IMR-90 (cell line): ENCODE measurements around the gene DUOX2. TPM values are rescaled to one million over a fixed set of nuclear protein-coding genes. Genes with fewer than 3 reads are reported as not detected.
A peak's percentile ranks its signal among the peaks of the same experiment; 100 is the strongest.

Experiments used
- ATAC-seq: fragments of 200-7000 bp; cut with Tn5 transposase; 2 replicates; pipeline ENCODE4 v1.9.1; 2020; ENCODE audit warnings: low read depth, mild to moderate bottlenecking, moderate library complexity
- BruUV-seq: library from RNA; stranded (reverse); fragments of 400-500 nt; replicated peaks from 2 replicates; lab custom pipeline; 2021; lab: Mats Ljungman, UMichigan
- CTCF ChIA-PET: fragments of 300-600 bp; formaldehyde crosslinking; extraction: SDS; loops from one replicate; lab custom pipeline; 2021; ENCODE audit warnings: antibody characterized with exemption; lab: Yijun Ruan, JAX
- POLR2A ChIA-PET: fragments of 300-600 bp; sonication (Branson Sonifier 250); formaldehyde crosslinking; loops from one replicate; lab custom pipeline; 2022; ENCODE audit warnings: antibody characterized with exemption; ENCODE audit not compliant: unreplicated experiment; lab: Charles Lee
- DNase-seq: peaks from one replicate; pipeline ENCODE4 v3.0.0; 2013
- H2AFZ ChIP-seq: replicated peaks from 2 replicates; pipeline ENCODE3; 2013; ENCODE audit warnings: low read length, mild to moderate bottlenecking; ENCODE audit not compliant: poor library complexity
- H2AK5ac ChIP-seq: 2 replicates; pipeline ENCODE4 v1.6.1; 2013; ENCODE audit warnings: low read depth, low read length, inconsistent platforms
- H2AK9ac ChIP-seq: replicated peaks from 2 replicates; pipeline ENCODE3; 2013; ENCODE audit warnings: mild to moderate bottlenecking, low read depth, low read length, moderate library complexity; ENCODE audit not compliant: poor library complexity
- H2BK120ac ChIP-seq: 2 replicates; pipeline ENCODE4 v1.6.1; 2013; ENCODE audit warnings: low read depth, low read length, inconsistent platforms
- H2BK15ac ChIP-seq: 3 replicates; pipeline ENCODE4 v1.6.1; 2013; ENCODE audit warnings: low read depth, low read length, inconsistent platforms
- H2BK20ac ChIP-seq: 2 replicates; pipeline ENCODE4 v1.6.1; 2013; ENCODE audit warnings: low read depth, mild to moderate bottlenecking, inconsistent platforms, low read length, moderate library complexity
- H2BK5ac ChIP-seq: 2 replicates; pipeline ENCODE4 v1.6.1; 2013; ENCODE audit warnings: mild to moderate bottlenecking, low read depth, low read length, inconsistent platforms; ENCODE audit not compliant: poor library complexity, severe bottlenecking
- H3K14ac ChIP-seq: replicated peaks from 2 replicates; pipeline ENCODE4 v1.6.1; 2013; ENCODE audit warnings: low read depth, low read length, inconsistent platforms
- H3K18ac ChIP-seq: 2 replicates; pipeline ENCODE4 v1.6.1; 2013; ENCODE audit warnings: low read depth, low read length, control low read depth
- H3K23ac ChIP-seq: 2 replicates; pipeline ENCODE4 v1.6.1; 2013; ENCODE audit warnings: low read depth, low read length, inconsistent platforms
- H3K27ac ChIP-seq: 2 replicates; pipeline ENCODE4 v1.5.1; 2013; ENCODE audit warnings: mild to moderate bottlenecking, control low read depth, low read length; ENCODE audit not compliant: insufficient read depth
- H3K27me3 ChIP-seq: 2 replicates; pipeline ENCODE4 v1.6.1; 2013; ENCODE audit warnings: low read length; ENCODE audit not compliant: control insufficient read depth, insufficient read depth
- H3K36me3 ChIP-seq: 2 replicates; pipeline ENCODE4 v1.6.1; 2013; ENCODE audit warnings: low read length, mixed read lengths; ENCODE audit not compliant: control insufficient read depth, insufficient read depth
- H3K4ac ChIP-seq: 2 replicates; pipeline ENCODE4 v1.6.1; 2013; ENCODE audit warnings: low read depth, low read length, inconsistent platforms
- H3K4me1 ChIP-seq: 2 replicates; pipeline ENCODE4 v1.6.1; 2013; ENCODE audit warnings: low read length, mixed read lengths; ENCODE audit not compliant: control insufficient read depth, insufficient read depth
- H3K4me2 ChIP-seq: 2 replicates; pipeline ENCODE4 v1.6.1; 2013; ENCODE audit warnings: low read depth, mild to moderate bottlenecking, control low read depth, low read length, moderate library complexity
- H3K4me3 ChIP-seq: 2 replicates; pipeline ENCODE4 v1.5.1; 2013; ENCODE audit warnings: low read depth, mild to moderate bottlenecking, control low read depth, low read length, moderate library complexity; ENCODE audit not compliant: insufficient read depth
- H3K56ac ChIP-seq: 2 replicates; pipeline ENCODE4 v1.6.1; 2013; ENCODE audit warnings: low read length, inconsistent platforms; ENCODE audit not compliant: insufficient read depth; ENCODE audit errors: extremely low read depth
- H3K79me1 ChIP-seq, 2 experiments: 2 replicates each; pipeline ENCODE4 v1.6.1; 2013; ENCODE audit warnings: low read length in 2 of 2, inconsistent platforms in 1 of 2, low read depth in 1 of 2
- H3K9ac ChIP-seq: 2 replicates; pipeline ENCODE4 v1.6.1; 2013; ENCODE audit warnings: low read depth, low read length, control low read depth
- H3K9me1 ChIP-seq: 2 replicates; pipeline ENCODE4 v1.6.1; 2013; ENCODE audit warnings: low read length, inconsistent platforms; ENCODE audit not compliant: insufficient read depth
- H3K9me3 ChIP-seq: 2 replicates; pipeline ENCODE4 v1.6.1; 2013; ENCODE audit warnings: low read length; ENCODE audit not compliant: control insufficient read depth, insufficient read depth
- H4K20me1 ChIP-seq: 2 replicates; pipeline ENCODE4 v1.6.1; 2013; ENCODE audit warnings: low read length, inconsistent platforms; ENCODE audit not compliant: insufficient read depth
- H4K5ac ChIP-seq: 2 replicates; pipeline ENCODE4 v1.6.1; 2013; ENCODE audit warnings: mild to moderate bottlenecking, low read depth, low read length, control low read depth
- H4K8ac ChIP-seq, 2 experiments: 2 replicates each; pipeline ENCODE4 v1.6.1; 2013; ENCODE audit warnings: low read depth in 2 of 2, low read length in 2 of 2, control low read depth in 1 of 2, inconsistent platforms in 1 of 2
- H4K91ac ChIP-seq: 2 replicates; pipeline ENCODE4 v1.6.1; 2013; ENCODE audit warnings: low read depth, low read length, inconsistent platforms; ENCODE audit not compliant: insufficient read depth
- BHLHE40 ChIP-seq: fragments of 150-350 bp; IDR thresholded peaks from 2 replicates; pipeline ENCODE4 v1.6.1; 2016; ENCODE audit warnings: mild to moderate bottlenecking, low read depth, low read length
- CEBPB ChIP-seq: IDR thresholded peaks from 2 replicates; pipeline ENCODE4 v1.6.1; 2012; ENCODE audit warnings: low read depth, low read length, improper control_type of control experiment
- CHD1 ChIP-seq: IDR thresholded peaks from 2 replicates; pipeline ENCODE4 v1.6.1; 2012; ENCODE audit warnings: low read depth, low read length, improper control_type of control experiment
- FOS ChIP-seq: fragments of 150-350 bp; IDR thresholded peaks from 2 replicates; pipeline ENCODE4 v1.6.1; 2016; ENCODE audit warnings: low read depth, low read length
- MAFK ChIP-seq: IDR thresholded peaks from 2 replicates; pipeline ENCODE4 v1.6.1; 2012; ENCODE audit warnings: low read depth, low read length, improper control_type of control experiment
- MAZ ChIP-seq: IDR thresholded peaks from 2 replicates; pipeline ENCODE4 v1.6.1; 2012; ENCODE audit warnings: low read depth, mild to moderate bottlenecking, low read length, improper control_type of control experiment, moderate library complexity, borderline replicate concordance
- MXI1 ChIP-seq: IDR thresholded peaks from 2 replicates; pipeline ENCODE4 v1.6.1; 2012; ENCODE audit warnings: low read depth, mild to moderate bottlenecking, low read length, moderate library complexity, borderline replicate concordance
- NFE2L2 ChIP-seq: fragments of 150-350 bp; IDR thresholded peaks from 2 replicates; pipeline ENCODE4 v1.6.1; 2016; ENCODE audit warnings: low read depth, mild to moderate bottlenecking, low read length
- POLR2A ChIP-seq: IDR thresholded peaks from 2 replicates; pipeline ENCODE4 v1.6.1; 2012; ENCODE audit warnings: mild to moderate bottlenecking, low read depth, low read length
- RAD21 ChIP-seq: IDR thresholded peaks from 2 replicates; pipeline ENCODE4 v1.6.1; 2012; ENCODE audit warnings: low read length, improper control_type of control experiment
- RCOR1 ChIP-seq: IDR thresholded peaks from 2 replicates; pipeline ENCODE4 v1.6.1; 2012; ENCODE audit warnings: mild to moderate bottlenecking, low read length, improper control_type of control experiment; ENCODE audit not compliant: insufficient replicate concordance
- RFX5 ChIP-seq: IDR thresholded peaks from 2 replicates; pipeline ENCODE4 v1.8.0; 2012; ENCODE audit warnings: low read depth, mild to moderate bottlenecking, low read length, moderate library complexity
- SMC3 ChIP-seq: fragments of 150-350 bp; IDR thresholded peaks from 2 replicates; pipeline ENCODE4 v1.6.1; 2016; ENCODE audit warnings: low read depth, mild to moderate bottlenecking, antibody characterized with exemption, low read length, moderate library complexity
- WGBS, 2 experiments: methylation state at CpG; one replicate each; pipeline versions ENCODE4 v1.1.5 to v1.1.7; 2013; ENCODE audit warnings: missing lambda C conversion rate in 2 of 2; ENCODE audit not compliant: insufficient read length in 1 of 2; ENCODE audit errors: extremely low coverage in 2 of 2; 5-methylcytosine and 5-hydroxymethylcytosine counted together
- dilution Hi-C: fragments of 300-500 bp; cut with HindIII; formaldehyde crosslinking; loops from one replicate; pipeline ENCODE4 v1.14.3; 2018; ENCODE audit warnings: low sequenced_read_pairs; ENCODE audit not compliant: unreplicated experiment
- in situ Hi-C: fragments of 300-500 bp; cut with MboI; formaldehyde crosslinking; loops from 3 replicates; pipeline ENCODE4 v1.14.3; 2019; ENCODE audit warnings: low sequenced_read_pairs, inconsistent platforms, mixed read lengths
- intact Hi-C: fragments of 100-400 bp; cut with micrococcal nuclease; formaldehyde crosslinking; loops from 2 replicates; pipeline ENCODE4 v1.10.0; 2022
- polyA plus RNA-seq, 3 experiments: library from polyadenylated mRNA; depleted of rRNA; stranded (reverse); fragments of >200 nt; gene quantifications; 2 replicates each; pipeline ENCODE4 v1.2.3, GENCODE V29; 2012; ENCODE audit warnings: low replicate concordance in 1 of 3
- total RNA-seq: library from RNA; depleted of rRNA; stranded (reverse); fragments of >200 nt; gene quantifications from 2 replicates; pipeline ENCODE4 v1.2.3, GENCODE V29; 2012
- TF ChIP-seq, protein P1 (sequence below): fragments of 150-350 bp; IDR thresholded peaks from 2 replicates; pipeline ENCODE4 v1.6.1; 2017; ENCODE audit warnings: mild to moderate bottlenecking, antibody characterized with exemption, low read length, low read depth
- TF ChIP-seq, protein P2 (sequence below): fragments of 150-350 bp; IDR thresholded peaks from 2 replicates; pipeline ENCODE4 v1.6.1; 2016; ENCODE audit warnings: low read depth, mild to moderate bottlenecking, low read length, moderate library complexity, borderline replicate concordance
- TF ChIP-seq, protein P3 (sequence below): conservative IDR thresholded peaks from 2 replicates; pipeline ENCODE4 v1.5.1; 2012; ENCODE audit warnings: mild to moderate bottlenecking, low read depth, low read length, improper control_type of control experiment

DUOX2 gene
- total and polyA plus RNA-seq, 2 of the 4 experiments (the other 2 are of a cell fraction), result not detected

DNA sequence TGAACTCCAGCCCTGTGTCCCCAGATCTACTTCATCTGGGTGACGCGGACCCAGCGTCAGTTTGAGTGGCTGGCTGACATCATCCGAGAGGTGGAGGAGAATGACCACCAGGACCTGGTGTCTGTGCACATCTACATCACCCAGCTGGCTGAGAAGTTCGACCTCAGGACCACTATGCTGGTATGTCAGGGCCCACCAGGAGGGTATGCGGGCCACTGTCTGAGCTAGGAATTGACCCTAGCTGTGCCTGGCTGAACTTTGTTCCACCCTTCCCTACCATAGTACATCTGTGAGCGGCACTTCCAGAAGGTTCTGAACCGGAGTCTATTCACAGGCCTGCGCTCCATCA is 49.5 kb upstream of the DUOX2 start:
- Histone ChIP-seq H4K5ac (no peak overlapping the region), H3K9me3 (no peaks in the 10 kb centered on the region), H3K4me1 (peaks cover 8% of the 10 kb centered on the region), H4K20me1 (no peaks in the 10 kb centered on the region), H3K14ac (0 out of 2 replicates have a peak overlapping the region, but pooled peaks have one; percentile 21), H3K79me1 (peaks cover 5 to 20% of the 10 kb centered on the region in 2 experiments), H2BK5ac (no peak overlapping the region), H3K9ac (no peak overlapping the region), H3K4ac (peak overlapping the region; percentile 58; the same call in 1 of the 2 replicates), H3K18ac (no peak overlapping the region), H3K36me3 (no peaks in the 10 kb centered on the region), H3K4me3 (no peak overlapping the region), H3K4me2 (no peak overlapping the region), H2AK5ac (peak overlapping the region; percentile 57), H2BK15ac (no peak overlapping the region), H3K9me1 (peaks cover 6% of the 10 kb centered on the region), H4K91ac (peak overlapping the region; percentile 43; the same call in 1 of the 2 replicates), H4K8ac (peak overlapping the region in 1 of 2 experiments; percentile 34; a peak in 1 of 4 replicates), H2AFZ (peak overlapping the region; percentile 86), H3K27me3 (no peaks in the 10 kb centered on the region), H2AK9ac (no peak overlapping the region), H3K56ac (no peak overlapping the region), H3K27ac (no peak overlapping the region), H2BK120ac (no peak overlapping the region), H2BK20ac (no peak overlapping the region), H3K23ac (no peak overlapping the region)
- ATAC-seq (no peak), DNase-seq (no peak)
- dilution Hi-C loops, result no loop called here
- TF ChIP-seq CEBPB, result no peak
- TF ChIP-seq RFX5, result no peak
- TF ChIP-seq RAD21, result no peak
- TF ChIP-seq MXI1, result no peak
- no peak for TF ChIP-seq SMC3
- TF ChIP-seq, protein P1, sequence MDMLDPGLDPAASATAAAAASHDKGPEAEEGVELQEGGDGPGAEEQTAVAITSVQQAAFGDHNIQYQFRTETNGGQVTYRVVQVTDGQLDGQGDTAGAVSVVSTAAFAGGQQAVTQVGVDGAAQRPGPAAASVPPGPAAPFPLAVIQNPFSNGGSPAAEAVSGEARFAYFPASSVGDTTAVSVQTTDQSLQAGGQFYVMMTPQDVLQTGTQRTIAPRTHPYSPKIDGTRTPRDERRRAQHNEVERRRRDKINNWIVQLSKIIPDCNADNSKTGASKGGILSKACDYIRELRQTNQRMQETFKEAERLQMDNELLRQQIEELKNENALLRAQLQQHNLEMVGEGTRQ, result no peak
- TF ChIP-seq, protein P2, sequence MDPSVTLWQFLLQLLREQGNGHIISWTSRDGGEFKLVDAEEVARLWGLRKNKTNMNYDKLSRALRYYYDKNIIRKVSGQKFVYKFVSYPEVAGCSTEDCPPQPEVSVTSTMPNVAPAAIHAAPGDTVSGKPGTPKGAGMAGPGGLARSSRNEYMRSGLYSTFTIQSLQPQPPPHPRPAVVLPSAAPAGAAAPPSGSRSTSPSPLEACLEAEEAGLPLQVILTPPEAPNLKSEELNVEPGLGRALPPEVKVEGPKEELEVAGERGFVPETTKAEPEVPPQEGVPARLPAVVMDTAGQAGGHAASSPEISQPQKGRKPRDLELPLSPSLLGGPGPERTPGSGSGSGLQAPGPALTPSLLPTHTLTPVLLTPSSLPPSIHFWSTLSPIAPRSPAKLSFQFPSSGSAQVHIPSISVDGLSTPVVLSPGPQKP, result no peak
- TF ChIP-seq BHLHE40, result no peak
- TF ChIP-seq FOS, result no peak
- TF ChIP-seq RCOR1, result no peak
- TF ChIP-seq POLR2A, result no peak
- no peak for TF ChIP-seq NFE2L2
- no peak for TF ChIP-seq MAZ
- no peak for TF ChIP-seq CHD1
- TF ChIP-seq, protein P3, sequence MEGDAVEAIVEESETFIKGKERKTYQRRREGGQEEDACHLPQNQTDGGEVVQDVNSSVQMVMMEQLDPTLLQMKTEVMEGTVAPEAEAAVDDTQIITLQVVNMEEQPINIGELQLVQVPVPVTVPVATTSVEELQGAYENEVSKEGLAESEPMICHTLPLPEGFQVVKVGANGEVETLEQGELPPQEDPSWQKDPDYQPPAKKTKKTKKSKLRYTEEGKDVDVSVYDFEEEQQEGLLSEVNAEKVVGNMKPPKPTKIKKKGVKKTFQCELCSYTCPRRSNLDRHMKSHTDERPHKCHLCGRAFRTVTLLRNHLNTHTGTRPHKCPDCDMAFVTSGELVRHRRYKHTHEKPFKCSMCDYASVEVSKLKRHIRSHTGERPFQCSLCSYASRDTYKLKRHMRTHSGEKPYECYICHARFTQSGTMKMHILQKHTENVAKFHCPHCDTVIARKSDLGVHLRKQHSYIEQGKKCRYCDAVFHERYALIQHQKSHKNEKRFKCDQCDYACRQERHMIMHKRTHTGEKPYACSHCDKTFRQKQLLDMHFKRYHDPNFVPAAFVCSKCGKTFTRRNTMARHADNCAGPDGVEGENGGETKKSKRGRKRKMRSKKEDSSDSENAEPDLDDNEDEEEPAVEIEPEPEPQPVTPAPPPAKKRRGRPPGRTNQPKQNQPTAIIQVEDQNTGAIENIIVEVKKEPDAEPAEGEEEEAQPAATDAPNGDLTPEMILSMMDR, result no peak
- TF ChIP-seq MAFK, result no peak
- WGBS, 2 experiments, result 40% methylated on average over 1 of the region's 9 CpGs; no CpG with 5 or more reads in 1 of the 2 experiments
- intact Hi-C loops, result loop anchor here (1.0 kb wide), 3 partner anchors 37 to 294 kb away; no protein-coding TSS in a partner anchor
- CTCF ChIA-PET, result interaction anchor here (0.6 to 3.2 kb wide), 12 partner anchors 34 to 267 kb away, joined by 3 to 27 read pairs (median 4); a partner anchor contains a TSS
- in situ Hi-C loops, result loop anchor here (5.0 kb wide), 1 partner anchor 239 kb away; a partner anchor contains a TSS
- POLR2A ChIA-PET, result interaction anchor here (1.0 kb wide), 1 partner anchor 238 kb away, joined by 3 read pairs; a partner anchor contains a TSS
- no TSS peak for BruUV-seq
